Heart left ventricle (tissue), 16 donors: Measurements from ENCODE around the gene ZNF738. TPM values are rescaled to one million over a fixed set of nuclear protein-coding genes. Genes with fewer than 3 reads are reported as not detected.
A peak's percentile ranks its signal among the peaks of the same experiment; 100 is the strongest.
"Not testable (repeated sequence)": the region's sequence is repeated elsewhere in the genome, so short reads cannot be mapped to it uniquely, and the experiment has no call there.

Source experiments
- ATAC-seq, 4 donors: fragments of 200-7000 bp; cut with Tn5 transposase; one replicate each; pipeline ENCODE4 v1.9.1; 2020 to 2022; ENCODE audit warnings: moderate library complexity in 4 of 4, mild to moderate bottlenecking in 3 of 4, moderate number of reproducible peaks in 1 of 4
- DNase-seq, 5 donors: peaks; one replicate each; pipeline ENCODE4 v3.0.0-alpha.2; 2020
- H3K27ac ChIP-seq, 12 donors: fragments of 200-600 bp; sonication (generic) in 4 of 12; one replicate each; pipeline versions ENCODE4 v1.5.0 to v1.8.0; 2016 to 2022; ENCODE audit warnings: mild to moderate bottlenecking in 2 of 12
- H3K27me3 ChIP-seq, 9 donors: fragments of 200-600 bp; sonication (generic) in 2 of 9; one replicate each; pipeline versions ENCODE4 v1.5.1 to v1.8.0; 2016 to 2022; ENCODE audit warnings: mild to moderate bottlenecking in 3 of 9
- H3K36me3 ChIP-seq, 9 donors: fragments of 200-600 bp; sonication (generic) in 2 of 9; one replicate each; pipeline versions ENCODE4 v1.5.0 to v1.8.0; 2018 to 2022; ENCODE audit warnings: mild to moderate bottlenecking in 2 of 9
- H3K4me1 ChIP-seq, 12 donors: fragments of 200-600 bp; sonication (generic) in 4 of 12; one replicate each; pipeline versions ENCODE4 v1.5.0 to v1.8.0; 2016 to 2022; ENCODE audit warnings: mild to moderate bottlenecking in 3 of 12
- H3K4me3 ChIP-seq, 12 donors: fragments of 200-600 bp; sonication (generic) in 4 of 12; one replicate each; pipeline versions ENCODE4 v1.5.0 to v1.8.0; 2017 to 2022; ENCODE audit warnings: mild to moderate bottlenecking in 9 of 12, moderate library complexity in 4 of 12
- H3K9me3 ChIP-seq, 12 donors: fragments of 200-600 bp; sonication (generic) in 4 of 12; one replicate each; pipeline versions ENCODE4 v1.5.0 to v1.8.0; 2016 to 2022; ENCODE audit warnings: mild to moderate bottlenecking in 1 of 12
- CTCF ChIP-seq, 12 donors: fragments of 200-600 bp; sonication (generic) in 4 of 12; IDR thresholded peaks; one replicate each; pipeline versions ENCODE4 v1.5.0 to v1.8.0; 2018 to 2022; ENCODE audit warnings: antibody characterized with exemption in 12 of 12, mild to moderate bottlenecking in 5 of 12
- POLR2A ChIP-seq, 2 donors: fragments of 450-650 bp; IDR thresholded peaks; one replicate each; pipeline ENCODE4 v1.6.1; 2017; ENCODE audit warnings: antibody characterized with exemption in 2 of 2, mild to moderate bottlenecking in 2 of 2, moderate library complexity in 2 of 2
- WGBS, 4 donors: extraction: QIAGEN DNeasy Blood & Tissue Kit in 2 of 4; methylation state at CpG; one replicate each; pipeline versions ENCODE4 v1.1.5 to v1.1.7; 2013 to 2018; 5-methylcytosine and 5-hydroxymethylcytosine counted together
- intact Hi-C, 10 donors: fragments of 100-400 bp; cut with DNase I; formaldehyde crosslinking; loops; one replicate each; pipeline versions ENCODE4 v1.11.1 to v1.14.2; 2022
- long read RNA-seq, 3 donors: library from polyadenylated mRNA; unstranded; transcript quantifications; one replicate each; pipeline ENCODE4 v2.0.0, GENCODE V29; 2020 to 2021
- polyA plus RNA-seq, 2 donors: library from polyadenylated mRNA; stranded (reverse); fragments of 200-250 nt; gene quantifications; one replicate each; pipeline ENCODE4 v1.2.3, GENCODE V29; 2013
- total RNA-seq, 9 donors: library from RNA; depleted of rRNA in 2 of 9; stranded (reverse); fragments of >200 nt in 2 of 9; fragmentation: NEBNext Ultra II Directional in 3 of 9; extraction: Animal tissue kit (Norgen Biotek cat#: 25700) in 3 of 9; gene quantifications; one replicate each; pipeline versions ENCODE4 v1.1.0 to v1.2.4, GENCODE V29; 2016 to 2023
- donor health status: ischemic (EF 13 %, LVEDD 7.1; RV severe dilation, severe dysfunction).
- donor health status: healthy with polysubstance abuse.
- donor health status: DM: no; HTN: yes; CAD: no.
- donor health status: DM: no; HTN: no; CAD: no.
- donor health status: ischemic (EF 25% LVEDD 6.9; RV normal size, moderate dysfunction).
- donor health status: ischemic (EF 25% LVEDD 5.7; RV mildly dilated, moderate dysfunction).
- donor health status: healthy.
- donor health status: DM: yes; HTN: yes; CAD: no.
- donor health status: ischemic (EF 35%, LVEDD 5.7; RV mildly dilated, moderate dysfunction).
- donor health status: nonischemic (EF 11% LVEDD 7.7; RV severe dilation, severe dysfunction).
- donor health status: DM: yes; HTN: yes; CAD: no.
- donor health status: PGD.
- donor health status: ischemic (EF 29% LVEDD 5.4; RV normal size, mild dysfunction).
- donor health status: nonischemic (EF 23%, LVEDD 6.1; RV moderate dilation, normal function).

Gene ZNF738
- total RNA-seq (1 to 10 TPM; 2.0 to 6.0 (median 2.5) TPM), polyA plus RNA-seq (1 to 10 TPM; 2.1 to 3.2 TPM)
- long read RNA-seq, donor 1, partial matches to known transcripts: 0 of 1 reads
- long read RNA-seq, donor 1, other reads (novel, unspliced or antisense): 0 of 1 reads
- long read RNA-seq, donor 2, partial matches to known transcripts: 0 of 7 reads
- long read RNA-seq, donor 2, other reads (novel, unspliced or antisense): 3 of 7 reads
- long read RNA-seq, donor 3, partial matches to known transcripts: 0 of 1 reads
- long read RNA-seq, donor 3, other reads (novel, unspliced or antisense): 0 of 1 reads

- Histone ChIP-seq H3K27me3 (no peaks in the 10 kb centered on the region), H3K36me3 (peaks cover 0 to 23% (median 12%) of the 10 kb centered on the region in 9 donors), H3K27ac (peak within 1 kb of the TSS in 11 of 12 donors; percentile 65 to 84 (median 73)), H3K9me3 (no peaks in the 10 kb centered on the region), H3K4me1 (peaks cover 0 to 9% (median 4%) of the 10 kb centered on the region in 12 donors), H3K4me3 (peak within 1 kb of the TSS; percentile 44 to 92 (median 74))
- ATAC-seq: peak; percentile 99 to 100 (median 100)
- TF ChIP-seq CTCF (IDR thresholded peaks at IDR 0.05): no peak
- TF ChIP-seq POLR2A (IDR thresholded peaks at IDR 0.05): peak in 1 of 2 donors; percentile 45
- intact Hi-C loops: loop anchor here in 4 of 10 donors (1.0 to 5.0 kb wide), 4 partner anchors 30 to 38 kb away; partner anchors contain the start of genes ZNF708 (in 2 of the 4) and ZNF493 (in 1 of the 4)
- DNase-seq: peak; percentile 93 to 94 (median 93)
- WGBS, 4 donors: 0 to 1% (median 1%) methylated on average over 35 to 36 of the region's 36 CpGs
These were observed at the start of gene ZNF738 for GRCh38 chr19:21358768-21359451. Gene ZNF738, plus strand, starts transcription at chr19:21359000. Its CDS starts 141 bp downstream, at chr19:21359141.

GRCh38 chr19:21312807-21313206 lies 46.0 kb upstream of the ZNF738 start:
- H3K4me3 ChIP-seq, ATAC-seq, H3K27me3 ChIP-seq, intact Hi-C loops, H3K9me3 ChIP-seq, H3K27ac ChIP-seq, DNase-seq: not testable (repeated sequence)
- 94 to 99% (median 99%) methylated on average over 2 of the region's 2 CpGs for WGBS, 4 donors
- peaks cover 0 to 31% (median 5%) of the 10 kb centered on the region in 12 donors for H3K4me1 ChIP-seq
- peaks cover 0 to 32% (median 22%) of the 10 kb centered on the region in 9 donors for H3K36me3 ChIP-seq

- Histone ChIP-seq H3K4me3 (no peak overlapping the region), H3K4me1 (peaks cover 0 to 35% (median 9%) of the 10 kb centered on the region in 12 donors), H3K9me3 (no peaks in the 10 kb centered on the region), H3K36me3 (peaks cover 0 to 14% (median 6%) of the 10 kb centered on the region in 9 donors), H3K27ac (peak overlapping the region in 2 of 12 donors; percentile 18 to 24), H3K27me3 (no peaks in the 10 kb centered on the region)
- WGBS, 4 donors: 53 to 74% (median 66%) methylated on average over 1 of the region's 1 CpG
- ATAC-seq (peak in 3 of 4 donors; percentile 13 to 31 (median 29)), DNase-seq (no peak)
- TF ChIP-seq CTCF (IDR thresholded peaks at IDR 0.05): no peak
- no peak for TF ChIP-seq POLR2A (IDR thresholded peaks at IDR 0.05)
- intact Hi-C loops: no loop called here
These were observed 44.1 kb upstream of the ZNF738 start for GRCh38 chr19:21314676-21315075.

GRCh38 chr19:21317821-21318220 lies 41.0 kb upstream of the ZNF738 start:
- H3K27me3 ChIP-seq: no peaks in the 10 kb centered on the region
- intact Hi-C loops: no loop called here
- 38 to 43% (median 40%) methylated on average over 1 of the region's 1 CpG for WGBS, 4 donors
- no peaks in the 10 kb centered on the region for H3K9me3 ChIP-seq
- no peak overlapping the region for H3K4me3 ChIP-seq
- H3K4me1 ChIP-seq: peaks cover 0 to 50% (median 16%) of the 10 kb centered on the region in 12 donors
- H3K36me3 ChIP-seq: peaks cover 0 to 7% (median 0%) of the 10 kb centered on the region in 9 donors
- H3K27ac ChIP-seq: peak overlapping the region in 1 of 12 donors; percentile 10
- ATAC-seq (peak in 3 of 4 donors; percentile 52 to 78 (median 66)), DNase-seq (peak in 1 of 5 donors; percentile 29)
- TF ChIP-seq CTCF (IDR thresholded peaks at IDR 0.05) (no peak), POLR2A (IDR thresholded peaks at IDR 0.05) (no peak)
